ENCODE results near the gene CARNS1. TPM values are rescaled to one million over a fixed set of nuclear protein-coding genes. Genes with fewer than 3 reads are reported as not detected.

The CARNS1 gene
- total and polyA plus RNA-seq, 2 experiments from 2014 or later = 0.38 to 0.43 TPM

- Histone ChIP-seq H3K36me3 (ENCODE audit: low read depth) (peaks cover 7% of the 10 kb centered on the region; the same call in 1 of the 2 replicates), H3K27ac (no peak overlapping the region), H3K4me1 (ENCODE audit: insufficient read depth) (peaks cover 3% of the 10 kb centered on the region), H3K27me3 (replicated peaks; ENCODE audit: insufficient read depth) (no peaks in the 10 kb centered on the region), H3F3A (ENCODE audit: insufficient read depth) (no peaks in the 10 kb centered on the region), H3K4me2 (ENCODE audit: unreplicated experiment) (no peak overlapping the region), H2AFZ (no peak overlapping the region), H4K20me1 (ENCODE audit: insufficient read depth) (no peaks in the 10 kb centered on the region), H3K4me3 (no peak overlapping the region), H3K79me2 (ENCODE audit: insufficient read depth) (peaks cover 33% of the 10 kb centered on the region), H3K9me3 (ENCODE audit: low read depth) (no peaks in the 10 kb centered on the region), H3K9me2 (ENCODE audit: insufficient read depth) (no peaks in the 10 kb centered on the region), H3K9ac (no peak overlapping the region)
- in situ Hi-C loops (cut with MboI) = no loop called here
- WGBS, 2 experiments (ENCODE audit: low coverage in 1 of 2, low lambda C conversion rate in 2 of 2, missing lambda C conversion rate in 2 of 2) = 79 to 93% methylated on average over 7 of the region's 7 CpGs
- no peak for TF ChIP-seq EZH2 (IDR thresholded peaks at IDR 0.05; ENCODE audit: insufficient read depth, poor library complexity, severe bottlenecking)
- TF ChIP-seq EZH2phosphoT487 (IDR thresholded peaks at IDR 0.05; ENCODE audit: insufficient read depth, low read depth) = no peak
- DNase-seq = no peak
Measured at GRCh38 chr11:67396259-67396581, 19.3 kb upstream of the CARNS1 start.

DNA sequence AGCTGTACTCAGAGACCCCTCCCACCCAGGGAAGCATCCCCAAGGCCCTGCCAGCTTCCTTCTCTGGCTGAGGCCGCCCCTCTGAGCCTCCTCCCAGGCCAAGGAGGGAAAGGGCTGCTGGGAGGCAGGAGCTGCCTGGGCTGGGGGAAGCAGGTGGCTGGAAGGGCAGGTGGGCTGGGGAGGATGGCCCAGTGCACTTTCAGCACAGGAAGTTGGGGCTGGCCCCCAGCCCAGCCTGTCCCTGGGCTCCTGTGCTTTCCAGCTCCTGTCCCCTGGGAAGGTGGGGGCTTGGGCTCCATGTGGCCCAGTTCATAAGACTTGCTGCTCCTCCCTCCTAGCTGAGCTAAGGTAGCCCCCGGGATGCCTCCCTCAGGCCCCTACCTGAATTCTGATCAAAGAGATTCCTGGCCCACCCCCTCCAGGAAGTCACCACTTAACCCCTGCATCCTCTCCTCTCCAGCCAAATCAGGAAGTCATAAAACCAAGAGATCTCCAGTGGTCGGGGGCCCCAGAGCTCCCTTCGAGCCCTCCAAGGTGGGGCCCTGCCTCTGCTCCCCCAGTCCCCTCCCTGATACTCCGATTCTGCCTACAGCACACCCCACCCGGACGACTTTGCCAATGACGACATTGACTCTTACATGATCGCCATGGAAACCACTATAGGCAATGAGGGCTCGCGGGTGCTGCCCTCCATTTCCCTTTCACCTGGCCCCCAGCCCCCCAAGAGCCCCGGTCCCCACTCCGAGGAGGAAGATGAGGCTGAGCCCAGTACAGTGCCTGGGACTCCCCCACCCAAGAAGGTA, 18.7 kb upstream of the CARNS1 start:
- Histone ChIP-seq H3K36me3 (ENCODE audit: low read depth) (peaks cover 7% of the 10 kb centered on the region; the same call in 1 of the 2 replicates), H3K4me2 (ENCODE audit: unreplicated experiment) (no peak overlapping the region), H3K9ac (no peak overlapping the region), H3K79me2 (ENCODE audit: insufficient read depth) (peaks cover 32% of the 10 kb centered on the region), H3K9me3 (ENCODE audit: low read depth) (no peaks in the 10 kb centered on the region), H3K4me1 (ENCODE audit: insufficient read depth) (peaks cover 3% of the 10 kb centered on the region), H3K4me3 (no peak overlapping the region), H4K20me1 (ENCODE audit: insufficient read depth) (no peaks in the 10 kb centered on the region), H3K27ac (no peak overlapping the region), H3F3A (ENCODE audit: insufficient read depth) (no peaks in the 10 kb centered on the region), H3K27me3 (replicated peaks; ENCODE audit: insufficient read depth) (no peaks in the 10 kb centered on the region), H3K9me2 (ENCODE audit: insufficient read depth) (no peaks in the 10 kb centered on the region), H2AFZ (no peak overlapping the region)
- in situ Hi-C loops (cut with MboI) = no loop called here
- 69 to 71% methylated on average over 12 to 13 of the region's 13 CpGs for WGBS, 2 experiments (ENCODE audit: low coverage in 1 of 2, low lambda C conversion rate in 2 of 2, missing lambda C conversion rate in 2 of 2)
- no peak for DNase-seq
- TF ChIP-seq EZH2 (IDR thresholded peaks at IDR 0.05; ENCODE audit: insufficient read depth, poor library complexity, severe bottlenecking) (no peak), EZH2phosphoT487 (IDR thresholded peaks at IDR 0.05; ENCODE audit: insufficient read depth, low read depth) (no peak)

DNA sequence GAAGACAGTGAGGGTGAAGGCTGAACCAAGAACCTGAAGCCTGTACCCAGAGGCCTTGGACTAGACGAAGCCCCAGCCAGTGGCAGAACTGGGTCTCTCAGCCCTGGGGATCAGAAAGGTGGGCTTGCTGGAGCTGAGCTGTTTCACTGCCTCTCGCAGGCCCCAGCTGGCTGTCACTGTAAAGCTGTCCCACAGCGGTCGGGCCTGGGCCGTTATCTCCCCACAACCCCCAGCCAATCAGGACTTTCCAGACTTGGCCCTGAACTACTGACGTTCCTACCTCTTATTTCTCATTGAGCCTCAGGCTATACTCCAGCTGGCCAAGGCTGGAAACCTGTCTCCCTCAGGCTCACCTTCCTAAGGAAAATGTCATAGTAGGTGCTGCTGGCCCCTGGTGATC, 17.9 kb upstream of the CARNS1 start:
- Histone ChIP-seq H3K27ac (no peak overlapping the region), H3K36me3 (ENCODE audit: low read depth) (peaks cover 7% of the 10 kb centered on the region; the same call in 1 of the 2 replicates), H4K20me1 (ENCODE audit: insufficient read depth) (no peaks in the 10 kb centered on the region), H3K9me2 (ENCODE audit: insufficient read depth) (no peaks in the 10 kb centered on the region), H3K79me2 (ENCODE audit: insufficient read depth) (peaks cover 28% of the 10 kb centered on the region), H3K4me1 (ENCODE audit: insufficient read depth) (peaks cover 8% of the 10 kb centered on the region), H2AFZ (no peak overlapping the region), H3F3A (ENCODE audit: insufficient read depth) (no peaks in the 10 kb centered on the region), H3K27me3 (replicated peaks; ENCODE audit: insufficient read depth) (no peaks in the 10 kb centered on the region), H3K4me2 (ENCODE audit: unreplicated experiment) (no peak overlapping the region), H3K9ac (no peak overlapping the region), H3K9me3 (ENCODE audit: low read depth) (no peaks in the 10 kb centered on the region), H3K4me3 (no peak overlapping the region)
- 83 to 88% methylated on average over 6 of the region's 6 CpGs for WGBS, 2 experiments (ENCODE audit: low coverage in 1 of 2, low lambda C conversion rate in 2 of 2, missing lambda C conversion rate in 2 of 2)
- DNase-seq = no peak
- in situ Hi-C loops (cut with MboI) = no loop called here
- TF ChIP-seq EZH2phosphoT487 (IDR thresholded peaks at IDR 0.05; ENCODE audit: insufficient read depth, low read depth) (no peak), EZH2 (IDR thresholded peaks at IDR 0.05; ENCODE audit: insufficient read depth, poor library complexity, severe bottlenecking) (no peak)

GRCh38 chr11:67397986-67398660, 17.4 kb upstream of the CARNS1 start:
- H3K36me3 ChIP-seq (ENCODE audit: low read depth) = peaks cover 7% of the 10 kb centered on the region; the same call in 1 of the 2 replicates
- H3K79me2 ChIP-seq (ENCODE audit: insufficient read depth) = peaks cover 24% of the 10 kb centered on the region
- H3K4me3 ChIP-seq = no peak overlapping the region
- WGBS, 2 experiments (ENCODE audit: low coverage in 1 of 2, low lambda C conversion rate in 2 of 2, missing lambda C conversion rate in 2 of 2) = 83 to 86% methylated on average over 24 of the region's 24 CpGs
- no peaks in the 10 kb centered on the region for H3F3A ChIP-seq (ENCODE audit: insufficient read depth)
- TF ChIP-seq EZH2 (IDR thresholded peaks at IDR 0.05; ENCODE audit: insufficient read depth, poor library complexity, severe bottlenecking) (no peak), EZH2phosphoT487 (IDR thresholded peaks at IDR 0.05; ENCODE audit: insufficient read depth, low read depth) (no peak)
- no peak for DNase-seq
- no peak overlapping the region for H2AFZ ChIP-seq
- no peak overlapping the region for H3K4me2 ChIP-seq (ENCODE audit: unreplicated experiment)
- no peaks in the 10 kb centered on the region for H4K20me1 ChIP-seq (ENCODE audit: insufficient read depth)
- H3K4me1 ChIP-seq (ENCODE audit: insufficient read depth) = peaks cover 8% of the 10 kb centered on the region
- H3K9me2 ChIP-seq (ENCODE audit: insufficient read depth) = no peaks in the 10 kb centered on the region
- H3K9ac ChIP-seq = no peak overlapping the region
- H3K27me3 ChIP-seq (replicated peaks; ENCODE audit: insufficient read depth) = no peaks in the 10 kb centered on the region
- in situ Hi-C loops (cut with MboI) = no loop called here
- H3K27ac ChIP-seq = no peak overlapping the region
- H3K9me3 ChIP-seq (ENCODE audit: low read depth) = no peaks in the 10 kb centered on the region
